ENCODE measurements around the gene MAGEA8.
"Not testable (repeated sequence)": the region's sequence is repeated elsewhere in the genome, so short reads cannot be mapped to it uniquely, and the experiment has no call there.

MAGEA8 gene

DNA sequence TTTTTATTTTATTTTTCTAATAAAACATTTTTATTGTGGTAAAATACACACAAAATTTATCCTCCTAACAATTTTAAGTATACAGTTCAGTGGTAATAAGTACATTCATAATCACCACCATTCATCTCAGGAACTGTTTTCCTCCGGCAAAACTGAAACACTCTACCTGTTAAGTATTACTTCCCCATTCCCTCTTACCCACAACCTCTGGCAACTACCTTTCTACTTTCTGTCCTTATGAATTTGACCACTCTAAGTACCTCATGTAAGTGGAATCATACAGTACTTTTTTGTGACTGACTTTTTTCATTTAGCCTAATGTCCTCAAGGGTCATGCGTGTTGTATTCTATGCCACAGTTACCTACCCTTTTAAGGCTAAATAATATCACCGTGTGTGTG lies 27.3 kb downstream of the MAGEA8 start:
- no peak for DNase-seq

DNA sequence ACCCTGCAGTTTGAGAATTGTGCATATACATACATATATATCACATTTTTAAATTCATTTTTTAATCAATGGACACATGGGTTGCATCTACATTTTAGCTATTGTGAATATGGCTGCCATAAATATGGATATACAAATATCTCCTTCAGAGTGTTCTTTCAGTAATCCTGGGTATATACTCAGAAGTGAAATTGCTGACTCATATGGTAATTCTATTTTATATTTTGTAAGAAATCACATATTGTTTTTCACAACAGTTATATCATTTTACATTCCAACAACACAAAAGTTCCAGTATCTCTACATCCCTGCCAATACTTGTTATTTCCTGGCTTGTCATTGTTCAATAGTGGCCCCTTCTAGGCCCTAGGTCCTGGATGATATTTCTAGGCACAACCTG lies 27.7 kb downstream of the MAGEA8 start:
- no peak for DNase-seq

GRCh38 chrX:149909324-149910177 lies 28.6 kb downstream of the MAGEA8 start:
- no peak for DNase-seq

DNA sequence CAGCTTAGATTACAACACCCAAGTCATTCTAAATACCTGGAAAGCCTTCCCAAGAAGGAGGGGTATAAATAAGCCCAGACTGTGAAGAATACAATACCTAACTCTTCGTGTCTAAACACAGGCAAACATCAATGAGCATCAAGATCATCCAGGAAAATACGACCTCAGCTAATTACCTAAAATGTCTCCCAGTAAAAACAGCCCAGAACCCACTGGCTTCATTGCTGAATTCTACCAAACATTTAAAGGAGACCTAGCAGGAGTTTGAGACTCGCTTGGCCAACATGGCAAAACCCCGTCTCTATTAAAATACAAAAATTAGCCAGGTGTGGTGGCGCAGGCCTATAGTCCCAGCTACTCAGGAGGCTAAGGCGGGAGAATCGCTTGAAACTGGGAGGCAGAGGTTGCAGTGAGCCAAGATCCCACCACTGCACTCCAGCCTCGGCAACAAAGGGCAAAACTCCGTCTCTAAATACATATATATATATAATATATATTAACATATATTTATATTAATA lies 29.3 kb downstream of the MAGEA8 start:
- DNase-seq = no peak

- no peak for DNase-seq
Observed at GRCh38 chrX:149916745-149917392, 35.9 kb downstream of the MAGEA8 start.

DNA sequence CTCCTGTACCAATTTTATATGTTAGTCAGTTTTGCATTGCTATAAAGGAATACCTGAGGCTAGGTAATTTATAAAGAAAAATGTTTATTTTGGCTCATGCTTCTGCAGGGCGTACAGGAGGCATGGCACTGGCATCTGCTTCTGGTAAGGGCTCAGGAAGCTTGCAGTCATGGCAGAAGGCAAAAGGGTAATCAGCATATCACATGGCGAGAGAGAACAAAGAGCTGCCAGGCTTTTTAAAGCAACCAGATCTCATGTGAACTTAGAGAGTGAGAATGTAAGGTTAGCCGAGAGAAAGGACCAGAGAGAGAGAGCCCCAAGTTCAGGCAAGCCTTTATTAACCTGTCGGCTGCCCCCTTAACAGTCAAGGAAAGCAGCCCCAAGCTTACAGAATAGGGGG lies 42.9 kb downstream of the MAGEA8 start:
- DNase-seq = not testable (repeated sequence)

- DNase-seq = not testable (repeated sequence)
Observed at GRCh38 chrX:149924434-149924833, 43.5 kb downstream of the MAGEA8 start.

DNA sequence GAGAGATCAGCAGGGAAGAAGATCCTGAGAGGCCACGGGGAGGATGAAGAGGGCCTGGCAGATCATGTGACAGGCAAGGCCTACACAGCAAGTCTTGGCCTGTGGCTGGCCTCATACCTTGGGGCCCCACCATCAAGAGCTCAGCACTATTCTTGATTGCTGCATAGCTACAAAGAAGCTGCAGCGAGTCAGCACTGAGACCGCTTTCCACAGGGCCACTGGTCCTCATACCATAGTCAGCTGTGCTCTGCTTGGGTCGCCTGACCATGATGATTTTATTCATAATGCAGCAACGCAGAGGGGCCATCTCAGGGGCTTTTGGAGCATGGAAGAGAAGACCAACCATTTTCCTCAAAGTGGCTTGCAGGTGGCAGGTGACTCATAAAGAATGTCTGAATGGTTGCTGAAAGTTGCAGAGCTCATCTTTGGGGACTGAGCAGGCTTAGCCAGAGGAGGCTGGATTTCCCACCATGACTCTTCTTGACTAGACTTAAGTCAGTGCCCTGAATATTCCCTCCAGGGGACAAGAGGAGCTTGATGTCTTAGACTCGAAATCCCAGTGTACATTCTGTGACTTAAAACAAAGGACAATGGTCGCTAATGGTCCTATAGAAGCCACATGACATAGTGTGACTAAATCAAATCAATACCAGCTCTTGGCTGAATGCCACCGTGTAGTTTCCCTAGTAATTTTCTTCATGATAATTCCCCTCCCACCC lies 46.4 kb downstream of the MAGEA8 start:
- not testable (repeated sequence) for DNase-seq

GRCh38 chrX:149927964-149928258 lies 46.9 kb downstream of the MAGEA8 start:
- DNase-seq = not testable (repeated sequence)

DNA sequence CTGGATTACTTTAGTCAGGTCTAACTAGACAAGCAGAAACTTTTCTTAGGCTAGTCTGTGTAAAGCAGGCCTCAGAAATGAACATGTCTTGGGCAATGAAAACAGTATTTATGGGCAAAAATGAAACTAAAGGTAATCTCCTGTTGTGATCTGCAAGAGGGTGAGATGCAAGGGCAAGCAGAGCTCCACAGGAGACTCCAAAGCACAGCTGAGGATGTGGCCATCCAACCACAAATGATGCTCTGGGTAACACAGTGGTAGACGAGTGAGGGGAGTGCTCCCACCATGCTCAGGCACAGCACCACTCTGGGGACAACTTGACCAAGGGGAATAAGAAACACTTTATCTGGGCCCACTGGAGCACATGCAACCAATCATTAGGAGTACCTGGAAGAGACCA lies 47.7 kb downstream of the MAGEA8 start:
- DNase-seq = not testable (repeated sequence)

- DNase-seq = not testable (repeated sequence)
Observed at GRCh38 chrX:149929400-149929799, 48.4 kb downstream of the MAGEA8 start, which contains the start of gene HSFX4. HSFX4 (plus strand) TSS chrX:149929573; CDS start chrX:149929645, 72 bp downstream.

DNA sequence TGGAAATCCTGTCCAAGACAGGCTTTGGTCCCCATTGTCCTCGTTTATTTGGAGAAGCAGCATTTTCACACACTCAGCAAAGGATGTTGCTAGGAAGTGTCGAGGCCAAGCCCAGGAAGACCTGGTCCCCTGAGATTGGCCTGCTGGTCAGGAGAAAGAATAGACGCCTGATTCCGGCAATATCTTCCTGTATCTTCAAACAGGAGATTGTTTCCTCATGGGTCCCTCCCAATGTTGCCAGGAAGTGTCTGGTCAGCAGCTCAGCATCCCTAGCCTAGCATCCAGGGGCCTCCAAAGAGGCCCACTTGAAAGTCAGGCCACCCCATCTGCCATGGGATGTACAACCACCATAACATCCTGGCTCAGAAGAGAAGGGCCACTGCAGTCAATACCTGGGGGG lies 50.4 kb downstream of the MAGEA8 start:
- not testable (repeated sequence) for DNase-seq

DNA sequence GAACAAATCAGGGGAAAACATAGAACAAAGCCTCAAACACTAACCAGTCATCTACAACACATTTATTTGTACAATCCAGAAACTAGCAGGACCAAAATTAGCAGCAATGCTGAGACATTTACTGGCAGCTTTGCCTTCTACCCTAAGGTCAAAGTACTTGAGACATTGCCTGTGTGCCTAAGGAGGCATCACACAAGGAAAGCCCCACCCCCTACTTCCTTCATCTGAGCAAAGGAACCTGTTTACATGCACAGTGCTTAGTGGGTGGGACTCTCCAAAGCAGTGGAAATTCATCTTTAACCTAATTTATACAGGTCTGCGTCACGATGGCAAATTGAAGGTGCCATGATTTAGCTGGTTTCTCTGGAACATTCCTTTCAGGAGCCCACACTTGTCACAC lies 51.2 kb downstream of the MAGEA8 start:
- not testable (repeated sequence) for DNase-seq

DNA sequence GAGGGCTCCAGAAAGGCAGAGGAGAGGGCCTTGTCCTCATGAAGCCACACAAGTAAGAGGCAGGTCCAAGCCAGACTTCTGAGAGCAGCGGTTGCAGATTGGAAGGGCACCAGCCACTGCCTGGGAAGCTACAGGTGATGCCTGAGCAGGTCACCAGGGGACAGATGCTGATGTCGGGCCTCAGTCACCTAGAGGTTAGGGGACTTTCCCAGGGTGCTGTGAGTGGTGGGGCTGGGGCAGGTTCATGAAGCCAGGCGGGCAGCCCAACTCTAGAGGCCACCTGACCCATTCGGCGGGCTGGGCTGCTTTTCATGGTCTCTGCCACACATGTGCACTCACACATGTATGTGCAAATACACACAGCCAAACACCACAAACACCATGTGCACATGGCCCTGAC lies 52.0 kb downstream of the MAGEA8 start:
- not testable (repeated sequence) for DNase-seq

DNA sequence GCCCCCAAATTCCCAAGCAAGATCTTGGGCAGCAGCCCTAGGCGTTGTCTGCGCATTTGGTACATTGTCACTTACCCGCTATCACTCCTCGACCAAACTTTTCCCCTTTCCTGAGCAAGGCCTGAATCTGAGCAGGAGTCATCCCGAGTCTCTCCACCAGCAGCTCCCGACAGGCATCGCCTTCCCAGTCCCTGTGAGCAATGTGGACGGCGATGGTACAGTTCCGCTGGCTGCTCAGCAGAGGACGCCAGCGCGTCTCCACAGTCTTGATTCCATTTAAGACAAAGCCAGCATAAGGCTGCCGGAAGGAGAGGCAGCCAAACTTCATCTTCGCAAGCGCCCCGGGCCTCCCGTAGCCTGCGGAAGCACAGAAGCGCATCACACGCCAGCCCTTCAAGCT lies 52.6 kb downstream of the MAGEA8 start:
- not testable (repeated sequence) for DNase-seq

All from stimulated activated CD4-positive, alpha-beta T cell treated with anti-CD3 and anti-CD28 coated beads, Interleukin-15, amount 100 ng/mL, for 24 hours (primary cell).